ENCODE data around the gene NAPSA. TPM values are rescaled to one million over a fixed set of nuclear protein-coding genes. Genes with fewer than 3 reads are reported as not detected.

Gene NAPSA
- total and polyA plus RNA-seq, 9 of the 15 experiments (the other 6 are each of a cell fraction or from before 2014, with no cell fraction given), result 0.25 to 1.9 (median 0.69) TPM

GRCh38 chr19:50358483-50359327 is 6.7 kb downstream of the NAPSA start (continued):
- TF ChIP-seq FOXO4 (CRISPR knock-in tag; IDR thresholded peaks at IDR 0.05) (no peak), C11orf30 (IDR thresholded peaks at IDR 0.05; ENCODE audit: low read depth) (no peak), SAP30 (IDR thresholded peaks at IDR 0.05; ENCODE audit: borderline replicate concordance, insufficient read depth, low read depth, low read length, poor library complexity, severe bottlenecking) (no peak), CUX1 (CRISPR knock-in tag; IDR thresholded peaks at IDR 0.05) (no peak), ZBED1 (IDR thresholded peaks at IDR 0.05) (no peak), ZNF384 (IDR thresholded peaks at IDR 0.05; ENCODE audit: low read depth, low read length) (no peak), CTCF (IDR thresholded peaks at IDR 0.05 in 2 of 3, conservative IDR thresholded peaks at IDR 0.05 in 1 of 3; ENCODE audit: insufficient read depth in 2 of 3, low read depth in 1 of 3, low read length in 3 of 3) (no peak), ZNF212 (CRISPR knock-in tag; IDR thresholded peaks at IDR 0.05) (no peak), SMARCC2 (IDR thresholded peaks at IDR 0.05; ENCODE audit: low read depth) (peak; percentile 66), ZBTB26 (CRISPR knock-in tag; IDR thresholded peaks at IDR 0.05) (no peak), HOMEZ (CRISPR knock-in tag; IDR thresholded peaks at IDR 0.05) (no peak)

All from K562 (cell line).